Measurements from ENCODE around the gene AMT. TPM values are rescaled to one million over a fixed set of nuclear protein-coding genes. Genes with fewer than 3 reads are reported as not detected.
"Not testable (repeated sequence)": the region's sequence is repeated elsewhere in the genome, so short reads cannot be mapped to it uniquely, and the experiment has no call there.

AMT gene
- total RNA-seq, 5 donors from 2014 or later (not counting 1 experiment from before 2014, with no cell fraction given), result 9.6 to 14.1 (median 11.1) TPM

DNA sequence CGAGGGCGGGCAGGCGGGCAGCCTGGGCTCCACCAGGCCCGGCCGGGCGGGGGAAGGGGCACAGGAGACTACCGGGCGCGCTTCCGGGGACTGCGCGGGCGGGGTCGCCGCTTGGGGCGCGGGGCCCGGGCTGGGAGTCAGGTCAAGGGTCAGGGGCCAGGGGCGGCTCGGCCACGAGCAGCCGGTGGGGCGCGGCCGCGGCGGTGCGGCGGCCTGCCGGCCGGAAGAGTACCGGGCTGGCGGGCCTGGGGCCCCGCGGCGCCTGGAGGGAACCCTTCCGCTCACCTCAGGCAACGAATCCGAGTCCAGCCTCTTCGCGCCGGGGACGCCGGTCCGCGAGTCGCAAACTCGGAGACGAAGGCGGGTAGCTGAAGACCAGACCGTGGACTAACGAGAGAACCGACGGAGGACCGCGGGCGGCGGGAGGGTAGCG is 10.7 kb downstream of the AMT start:
- no peaks in the 10 kb centered on the region for H3K27me3 ChIP-seq (replicated peaks in 1 of 2; ENCODE audit: control insufficient read depth in 2 of 2, extremely low read depth in 1 of 2, insufficient read depth in 2 of 2, low read length in 1 of 2)
- CTCF ChIA-PET, result interaction anchor here (0.7 to 2.3 kb wide), 5 partner anchors 15 to 117 kb away, joined by 3 to 23 read pairs (median 5); partner anchors contain the start of gene USP4 (in 1 of the 2)
- ATAC-seq (replicated peaks in 1 of 4) (peak; percentile 6 to 32 (median 30)), DNase-seq (peak in 24 of 35 experiments; percentile 10 to 66 (median 30))
- H3K36me3 ChIP-seq (ENCODE audit: control insufficient read depth in 2 of 2, extremely low read depth in 1 of 2, insufficient read depth in 1 of 2, low read length in 1 of 2), result peaks cover 0 to 6% of the 10 kb centered on the region in 2 donors
- under 1% methylated on average over 59 of the region's 59 CpGs for WGBS (ENCODE audit: insufficient coverage)
- Mint-ChIP-seq H3K4me1 (peaks cover 71 to 78% (median 72%) of the 10 kb centered on the region in 3 donors), H3K27ac (peak overlapping the region; percentile 92), H3K36me3 (peaks cover 3% of the 10 kb centered on the region), H3K9me3 (no peaks in the 10 kb centered on the region), H3K27me3 (no peaks in the 10 kb centered on the region), H3K4me3 (peak overlapping the region; percentile 88 to 94 (median 91))
- POLR2A ChIA-PET, result interaction anchor here (0.5 to 1.2 kb wide), 7 partner anchors 18 to 291 kb away, joined by 3 to 7 read pairs (median 3); partner anchors contain the start of genes DAG1 (in 1 of the 2), NICN1 (in 1 of the 2), USP19 (in 1 of the 2) and USP4 (in 1 of the 2)
- peak overlapping the region; percentile 80 to 94 for H3K4me3 ChIP-seq (ENCODE audit: control insufficient read depth in 1 of 2, extremely low read depth in 1 of 2, low read length in 1 of 2)
- no peaks in the 10 kb centered on the region for H3K9me3 ChIP-seq
- peaks cover 40 to 75% of the 10 kb centered on the region in 2 experiments for H3K4me1 ChIP-seq (ENCODE audit: control insufficient read depth in 1 of 2, extremely low read depth in 1 of 2, insufficient read depth in 2 of 2, low read length in 2 of 2)
- peak overlapping the region; percentile 84 for H3K27ac ChIP-seq (ENCODE audit: low read length)

DNA sequence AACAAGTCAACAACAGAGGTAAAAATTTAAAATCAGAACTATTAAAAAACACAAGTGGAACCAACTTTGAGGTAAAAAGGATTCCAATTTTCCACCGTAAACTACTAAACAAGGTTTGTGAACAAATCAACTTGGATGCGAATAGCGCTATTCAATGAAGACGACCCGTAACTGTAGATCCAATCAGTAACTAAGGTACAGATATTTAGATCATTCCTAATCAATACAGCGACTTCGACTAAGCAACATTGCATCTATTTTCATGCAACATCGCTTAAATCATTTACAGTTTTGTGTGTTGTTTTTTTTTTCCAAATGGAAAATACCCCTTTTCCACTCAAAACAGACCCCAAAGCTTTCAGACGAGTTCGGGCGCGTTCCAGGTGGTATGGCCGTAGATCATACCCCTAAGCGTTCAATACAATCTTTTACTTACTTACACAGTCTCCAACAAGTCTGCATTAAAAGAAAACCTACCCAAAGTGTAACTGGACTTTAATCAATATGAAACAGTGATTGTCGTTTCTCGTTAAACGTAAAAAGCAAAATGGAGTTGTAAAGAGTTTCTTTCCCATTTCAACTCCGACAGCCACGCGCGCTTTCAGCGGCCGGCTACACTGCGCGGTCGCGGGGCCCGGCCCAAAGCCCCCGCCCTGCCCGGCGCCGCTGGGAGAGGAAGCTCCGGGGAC is 11.3 kb downstream of the AMT start:
- peak overlapping the region; percentile 88 to 94 (median 91) for H3K4me3 Mint-ChIP-seq
- Histone ChIP-seq H3K27ac (ENCODE audit: low read length) (peak overlapping the region; percentile 64), H3K4me1 (ENCODE audit: control insufficient read depth in 1 of 2, extremely low read depth in 1 of 2, insufficient read depth in 2 of 2, low read length in 2 of 2) (peaks cover 34 to 73% of the 10 kb centered on the region in 2 experiments), H3K27me3 (replicated peaks in 1 of 2; ENCODE audit: control insufficient read depth in 2 of 2, extremely low read depth in 1 of 2, insufficient read depth in 2 of 2, low read length in 1 of 2) (no peaks in the 10 kb centered on the region), H3K4me3 (ENCODE audit: control insufficient read depth in 1 of 2, extremely low read depth in 1 of 2, low read length in 1 of 2) (peak overlapping the region; percentile 80 to 94), H3K36me3 (ENCODE audit: control insufficient read depth in 2 of 2, extremely low read depth in 1 of 2, insufficient read depth in 1 of 2, low read length in 1 of 2) (peaks cover 0 to 6% of the 10 kb centered on the region in 2 donors), H3K9me3 (no peaks in the 10 kb centered on the region)
- no peak for ATAC-seq (replicated peaks in 1 of 4)
- ChIA-PET CTCF (interaction anchor here (0.7 to 2.3 kb wide), 4 partner anchors 15 to 116 kb away, joined by 3 to 23 read pairs (median 6); partner anchors contain the start of gene USP4 (in 1 of the 2)), POLR2A (interaction anchor here in 1 of 2 donors (0.6 to 1.2 kb wide), 2 partner anchors 26 to 59 kb away, joined by 3 to 4 read pairs; partner anchors contain the start of gene DAG1)
- no peaks in the 10 kb centered on the region for H3K27me3 Mint-ChIP-seq
- H3K36me3 Mint-ChIP-seq, result peaks cover 3% of the 10 kb centered on the region
- H3K27ac Mint-ChIP-seq, result peak overlapping the region; percentile 92
- no peaks in the 10 kb centered on the region for H3K9me3 Mint-ChIP-seq
- peak in 1 of 35 experiments; percentile 42 for DNase-seq
- WGBS (ENCODE audit: insufficient coverage), result 0% methylated on average over 21 of the region's 33 CpGs
- peaks cover 71 to 78% (median 72%) of the 10 kb centered on the region in 3 donors for H3K4me1 Mint-ChIP-seq

DNA sequence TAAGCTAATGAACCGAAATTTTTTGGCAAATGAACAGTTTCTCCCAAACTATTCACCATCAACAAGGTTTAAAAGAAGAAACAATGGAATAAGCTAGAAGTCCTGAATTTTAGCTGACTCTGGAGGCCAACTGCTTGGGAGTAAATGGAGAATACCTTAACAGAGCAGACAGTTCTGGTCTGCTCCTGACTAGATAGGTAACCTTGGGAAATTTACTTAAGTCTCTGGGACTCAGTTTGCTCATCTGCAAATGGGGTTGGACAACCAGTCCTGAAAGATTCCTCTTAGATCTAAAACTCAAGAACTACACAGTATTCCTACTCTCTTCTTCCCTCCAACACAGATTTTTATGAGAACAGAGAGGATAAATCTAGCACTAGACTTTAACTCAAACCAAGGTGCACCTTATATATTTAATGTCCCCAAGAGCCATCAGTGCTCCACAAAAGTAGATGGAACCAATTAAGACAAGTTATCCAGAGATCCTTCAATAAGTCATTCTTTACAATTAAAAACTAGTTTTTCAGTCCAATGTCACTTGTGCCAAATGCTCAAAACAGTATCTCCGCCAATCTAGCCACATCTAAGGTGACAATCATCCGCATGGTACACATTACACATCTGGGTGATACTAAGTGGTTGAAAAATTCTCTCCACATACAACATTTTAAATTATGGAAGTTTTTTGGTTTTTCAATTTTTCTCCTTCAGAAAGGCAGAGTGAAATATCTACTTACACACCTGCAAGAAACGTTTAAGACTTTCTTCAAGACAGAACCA is 12.0 kb downstream of the AMT start:
- Mint-ChIP-seq H3K4me1 (peaks cover 72 to 79% (median 72%) of the 10 kb centered on the region in 3 donors), H3K4me3 (peak overlapping the region; percentile 88 to 94 (median 91)), H3K27ac (peak overlapping the region; percentile 92), H3K9me3 (no peaks in the 10 kb centered on the region), H3K36me3 (no peaks in the 10 kb centered on the region), H3K27me3 (no peaks in the 10 kb centered on the region)
- no CpG with 5 or more reads among the region's 4 CpGs for WGBS (ENCODE audit: insufficient coverage)
- Histone ChIP-seq H3K9me3 (no peaks in the 10 kb centered on the region), H3K36me3 (ENCODE audit: control insufficient read depth in 2 of 2, extremely low read depth in 1 of 2, insufficient read depth in 1 of 2, low read length in 1 of 2) (peaks cover 0 to 9% of the 10 kb centered on the region in 2 donors), H3K4me3 (ENCODE audit: control insufficient read depth in 1 of 2, extremely low read depth in 1 of 2, low read length in 1 of 2) (peak overlapping the region; percentile 80 to 94), H3K27ac (ENCODE audit: low read length) (peak overlapping the region; percentile 64), H3K4me1 (ENCODE audit: control insufficient read depth in 1 of 2, extremely low read depth in 1 of 2, insufficient read depth in 2 of 2, low read length in 2 of 2) (peaks cover 28 to 69% of the 10 kb centered on the region in 2 experiments), H3K27me3 (replicated peaks in 1 of 2; ENCODE audit: control insufficient read depth in 2 of 2, extremely low read depth in 1 of 2, insufficient read depth in 2 of 2, low read length in 1 of 2) (no peaks in the 10 kb centered on the region)
- no peak for ATAC-seq (replicated peaks in 1 of 4)
- CTCF ChIA-PET, result interaction anchor here in 1 of 2 donors (1.0 kb wide), 1 partner anchor 70 kb away, joined by 4 read pairs; the partner anchor contains the start of gene USP4
- POLR2A ChIA-PET, result interaction anchor here in 1 of 2 donors (1.1 to 1.2 kb wide), 2 partner anchors 61 to 70 kb away, joined by 3 read pairs; partner anchors contain the start of gene USP4
- DNase-seq, result peak in 1 of 35 experiments; percentile 47

DNA sequence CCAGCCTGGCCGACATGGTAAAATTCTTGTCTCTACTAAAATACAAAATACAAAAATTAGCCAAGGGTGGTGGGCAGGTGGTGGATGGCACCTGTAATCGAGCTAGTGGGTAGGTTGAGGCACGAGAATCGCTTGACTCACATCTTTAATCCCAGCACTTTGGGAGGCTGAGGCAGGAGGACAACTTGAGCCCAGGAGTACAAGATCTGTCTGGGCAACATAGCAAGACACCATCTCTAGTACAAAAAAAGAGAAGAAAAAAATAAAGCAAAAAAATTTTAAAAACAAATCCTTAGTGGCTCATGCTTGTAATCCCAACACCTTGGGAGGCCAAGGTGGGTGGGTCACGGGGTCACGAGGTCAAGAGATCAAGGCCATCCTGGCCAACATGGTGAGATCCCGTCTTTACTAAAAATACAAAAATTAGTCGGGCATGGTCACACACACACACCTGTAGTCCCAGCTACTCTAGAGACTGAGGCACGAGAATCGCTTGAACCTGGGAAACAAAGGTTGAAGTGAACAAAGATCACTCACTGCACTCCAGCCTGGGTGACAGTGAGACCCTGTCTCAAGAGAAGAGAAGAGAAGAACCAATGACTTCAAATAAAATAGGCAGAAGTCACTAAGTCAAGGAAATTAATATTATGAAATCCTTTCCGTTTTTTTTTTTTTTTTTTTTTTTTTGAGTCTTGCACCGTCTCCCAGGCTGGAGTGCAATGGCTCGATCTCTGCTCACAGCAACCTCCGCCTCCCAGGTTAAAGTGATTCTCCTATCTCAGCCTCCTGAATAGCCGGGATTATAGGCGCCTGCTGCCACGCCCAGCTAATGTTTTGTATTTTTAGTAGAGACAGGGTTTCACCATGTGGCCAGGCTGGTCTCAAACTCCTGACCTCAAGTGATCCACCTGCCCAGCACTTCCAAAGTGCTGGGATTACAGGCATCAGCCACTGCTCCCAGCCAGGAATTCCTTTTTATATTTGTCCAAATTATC is 15.4 kb downstream of the AMT start:
- H3K36me3 ChIP-seq (ENCODE audit: control insufficient read depth in 2 of 2, extremely low read depth in 1 of 2, insufficient read depth in 1 of 2, low read length in 1 of 2), result peaks cover 0 to 12% of the 10 kb centered on the region in 2 donors
- POLR2A ChIA-PET, result interaction anchor here in 1 of 2 donors (0.7 kb wide), 1 partner anchor 9 kb away, joined by 14 read pairs; no protein-coding TSS in a partner anchor
- peak overlapping the region; percentile 25 to 52 (median 34) for H3K4me3 Mint-ChIP-seq

DNA sequence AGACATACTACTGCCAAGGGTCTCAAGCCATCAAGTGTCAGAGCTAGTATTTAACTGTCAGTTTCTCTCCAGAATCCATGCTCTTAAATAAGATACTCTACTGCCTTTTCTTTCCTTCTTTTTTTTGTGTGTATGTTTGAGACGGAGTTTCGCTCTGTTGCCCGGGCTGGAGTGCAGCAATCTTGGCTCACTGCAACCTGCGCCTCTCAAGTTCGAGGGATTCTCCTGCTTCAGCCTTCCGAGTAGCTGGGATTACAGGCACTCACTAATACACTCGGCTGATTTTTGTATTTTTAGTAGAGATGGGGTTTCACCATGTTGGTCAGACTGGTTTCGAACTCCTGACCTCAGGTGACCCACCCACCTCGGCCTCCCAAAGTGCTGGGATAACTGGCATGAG is 16.7 kb downstream of the AMT start:
- H3K27me3 Mint-ChIP-seq; H3K9me3 ChIP-seq; POLR2A ChIA-PET; ATAC-seq (replicated peaks in 1 of 4); H3K4me3 Mint-ChIP-seq; H3K4me3 ChIP-seq (ENCODE audit: control insufficient read depth in 1 of 2, extremely low read depth in 1 of 2, low read length in 1 of 2); H3K27me3 ChIP-seq (replicated peaks in 1 of 2; ENCODE audit: control insufficient read depth in 2 of 2, extremely low read depth in 1 of 2, insufficient read depth in 2 of 2, low read length in 1 of 2); DNase-seq; H3K27ac ChIP-seq (ENCODE audit: low read length); H3K9me3 Mint-ChIP-seq: not testable (repeated sequence)
- H3K27ac Mint-ChIP-seq, result peak overlapping the region; percentile 44 to 49
- CTCF ChIA-PET, result interaction anchor here (0.5 to 1.0 kb wide), 3 partner anchors 17 to 530 kb away, joined by 3 read pairs; partner anchors contain the start of gene USP4 (in 1 of the 2)
- H3K4me1 Mint-ChIP-seq, result peaks cover 69 to 72% (median 71%) of the 10 kb centered on the region in 3 donors
- H3K36me3 Mint-ChIP-seq, result peaks cover 13% of the 10 kb centered on the region
- no CpG with 5 or more reads among the region's 9 CpGs for WGBS (ENCODE audit: insufficient coverage)
- Histone ChIP-seq H3K4me1 (ENCODE audit: control insufficient read depth in 1 of 2, extremely low read depth in 1 of 2, insufficient read depth in 2 of 2, low read length in 2 of 2) (peaks cover 11 to 58% of the 10 kb centered on the region in 2 experiments), H3K36me3 (ENCODE audit: control insufficient read depth in 2 of 2, extremely low read depth in 1 of 2, insufficient read depth in 1 of 2, low read length in 1 of 2) (peaks cover 0 to 12% of the 10 kb centered on the region in 2 donors)

More for the DNA sequence above, 15.4 kb downstream of the AMT start:
- 94% methylated on average over 3 of the region's 17 CpGs for WGBS (ENCODE audit: insufficient coverage)
- Histone ChIP-seq H3K4me1 (ENCODE audit: control insufficient read depth in 1 of 2, extremely low read depth in 1 of 2, insufficient read depth in 2 of 2, low read length in 2 of 2) (peaks cover 14 to 53% of the 10 kb centered on the region in 2 experiments), H3K27ac (ENCODE audit: low read length) (peak overlapping the region; percentile 13), H3K27me3 (replicated peaks in 1 of 2; ENCODE audit: control insufficient read depth in 2 of 2, extremely low read depth in 1 of 2, insufficient read depth in 2 of 2, low read length in 1 of 2) (no peaks in the 10 kb centered on the region), H3K9me3 (no peaks in the 10 kb centered on the region), H3K4me3 (ENCODE audit: control insufficient read depth in 1 of 2, extremely low read depth in 1 of 2, low read length in 1 of 2) (no peak overlapping the region)
- CTCF ChIA-PET, result no interaction called here
- H3K27me3 Mint-ChIP-seq, result no peaks in the 10 kb centered on the region
- no peaks in the 10 kb centered on the region for H3K9me3 Mint-ChIP-seq
- DNase-seq (no peak), ATAC-seq (replicated peaks in 1 of 4) (no peak)
- H3K36me3 Mint-ChIP-seq, result peaks cover 5% of the 10 kb centered on the region
- H3K27ac Mint-ChIP-seq, result peak overlapping the region; percentile 73 to 82
- H3K4me1 Mint-ChIP-seq, result peaks cover 62 to 64% (median 62%) of the 10 kb centered on the region in 3 donors

Measured in T-cell (primary cell).